GM19467 (cell line): Measurements from ENCODE around the gene PPP1R9A.

Experiments
- ATAC-seq: cut with Tn5 transposase; IDR thresholded peaks from one replicate; pipeline ENCODE4 v1.9.1; 2021; ENCODE audit warnings: mild to moderate bottlenecking, moderate library complexity; ENCODE audit not compliant: unreplicated experiment

The PPP1R9A gene

DNA sequence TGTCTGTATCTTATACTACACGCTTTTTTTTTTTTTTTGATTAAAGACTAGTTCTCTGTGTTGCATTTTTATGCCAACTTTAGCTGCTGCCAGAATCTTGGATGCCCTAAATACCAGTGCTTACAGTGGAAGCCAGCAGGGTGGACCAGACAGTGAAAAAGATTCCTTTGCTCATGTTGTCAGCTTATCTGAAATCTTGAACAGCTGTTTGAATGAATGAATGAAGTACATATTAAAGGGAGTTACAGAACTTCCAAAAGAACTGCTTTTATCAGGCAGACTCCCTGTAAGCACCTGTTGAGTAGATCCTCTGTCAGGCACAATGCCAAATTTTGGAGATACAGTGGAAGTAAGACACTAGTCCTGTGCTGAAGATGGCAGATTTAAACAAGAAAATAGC, 184.9 kb downstream of the PPP1R9A start:
- no peak for ATAC-seq

DNA sequence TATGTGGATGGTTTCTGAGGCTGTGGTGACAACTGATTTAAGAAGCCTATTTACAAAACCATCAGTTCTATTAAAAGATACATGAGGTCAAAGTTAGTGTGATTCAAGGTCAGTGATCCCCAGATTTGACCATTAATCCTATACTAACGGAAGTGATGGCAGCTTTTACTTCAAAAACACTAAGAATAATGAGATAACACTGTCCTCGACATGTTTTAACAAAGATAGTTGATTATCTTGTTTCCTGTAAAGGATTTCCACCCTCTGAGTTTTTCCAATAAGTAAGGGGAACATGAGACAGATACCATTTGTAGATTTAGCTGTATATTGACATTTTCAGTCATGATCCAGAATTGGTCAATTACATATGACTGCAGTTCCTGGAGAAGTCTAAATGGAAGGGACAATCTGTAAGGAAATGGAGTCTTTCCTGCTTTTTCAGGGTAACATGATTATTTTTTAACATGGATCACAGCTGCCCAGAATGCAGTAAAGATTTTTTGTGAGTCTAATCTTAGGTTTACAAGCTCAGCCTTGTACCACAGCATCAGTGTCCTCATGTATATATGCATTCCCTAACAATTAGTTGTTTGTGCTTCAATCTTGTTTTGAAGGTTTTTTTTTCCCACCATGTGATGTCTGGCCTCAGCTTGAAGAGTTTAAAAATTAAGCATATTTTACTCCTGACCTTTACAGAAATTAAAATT, 188.0 kb downstream of the PPP1R9A start:
- no peak for ATAC-seq

DNA sequence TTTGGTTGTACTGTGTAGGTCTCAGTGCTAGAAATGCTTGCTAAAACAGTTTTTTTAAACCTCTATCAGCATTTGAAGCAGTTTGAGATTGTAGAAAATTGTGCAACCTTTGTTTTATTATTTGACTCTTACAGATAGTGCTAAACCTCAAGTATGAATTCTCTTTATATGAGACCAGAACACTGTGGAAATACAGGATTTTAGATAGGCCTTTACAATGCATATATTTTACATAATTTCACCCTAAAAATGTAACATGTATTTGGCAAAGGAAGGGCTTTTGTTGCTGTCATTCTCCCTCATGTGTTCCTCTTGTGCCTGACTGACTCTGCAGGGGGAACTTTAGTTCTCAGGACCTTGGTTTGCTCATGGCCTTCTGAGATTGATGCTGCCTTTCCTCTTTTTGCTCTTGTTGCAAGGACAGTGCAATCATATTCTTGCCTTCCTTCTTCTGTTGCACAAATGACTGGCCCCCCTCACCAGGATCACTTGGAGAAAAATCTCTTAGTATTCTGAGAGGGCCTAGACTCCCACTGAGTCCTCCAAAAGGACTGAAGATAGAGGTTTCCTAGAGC, 188.7 kb downstream of the PPP1R9A start:
- no peak for ATAC-seq

DNA sequence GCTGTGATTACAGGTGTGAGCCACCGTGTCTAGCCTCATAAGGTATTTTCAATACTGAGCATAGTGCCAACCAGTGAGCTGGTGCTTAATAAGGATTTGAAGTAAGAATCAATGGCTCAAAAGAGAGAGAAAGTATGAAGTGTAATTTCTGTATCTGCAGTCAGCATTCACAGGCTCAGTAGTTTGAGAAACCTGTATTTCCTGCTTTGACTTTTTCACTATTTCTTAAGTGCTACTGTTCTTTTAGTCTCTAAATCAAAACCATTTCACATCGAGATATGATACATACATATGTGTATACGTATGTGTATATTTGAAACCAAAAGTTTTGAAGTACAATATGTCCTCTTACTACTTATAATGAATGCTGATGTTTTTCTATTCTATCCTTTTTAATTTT, 189.9 kb downstream of the PPP1R9A start:
- ATAC-seq, result no peak

DNA sequence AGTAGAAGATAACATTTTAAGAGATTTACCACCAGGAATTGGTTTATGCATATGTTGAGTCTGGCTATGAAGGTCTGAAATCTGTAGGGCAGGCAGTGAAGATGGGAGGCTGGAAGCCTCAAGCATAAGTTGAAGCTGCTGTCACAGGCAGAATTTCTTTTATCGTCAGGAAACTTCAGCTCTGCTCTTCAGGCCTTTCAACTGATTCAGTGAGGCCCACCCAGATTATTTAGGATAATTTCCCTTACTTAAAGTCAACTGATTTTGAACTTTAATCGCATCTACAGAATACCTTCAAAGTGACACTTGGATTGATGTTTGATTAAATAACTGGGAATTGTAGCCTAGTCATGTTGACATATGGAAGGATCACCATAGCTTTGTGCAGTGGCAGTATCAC, 190.5 kb downstream of the PPP1R9A start:
- no peak for ATAC-seq

DNA sequence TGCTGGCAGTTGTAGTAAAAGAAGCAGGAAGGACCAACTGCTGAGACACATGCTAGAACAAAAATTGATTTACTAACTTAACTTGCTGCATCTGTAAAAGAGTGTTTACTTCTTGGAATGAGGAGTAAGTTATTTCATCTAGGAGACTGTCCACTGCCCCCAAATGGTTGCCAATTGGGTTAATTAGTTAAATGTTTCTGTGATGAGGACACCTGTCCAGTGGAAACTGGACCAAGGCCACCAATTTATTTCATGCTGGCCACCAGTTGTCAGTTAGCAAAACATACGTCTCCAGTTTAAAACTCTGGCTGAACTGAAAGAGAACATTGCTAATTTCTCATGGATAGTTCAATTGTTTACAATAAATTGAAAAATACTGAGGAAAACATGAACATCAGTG, 191.7 kb downstream of the PPP1R9A start:
- no peak for ATAC-seq

DNA sequence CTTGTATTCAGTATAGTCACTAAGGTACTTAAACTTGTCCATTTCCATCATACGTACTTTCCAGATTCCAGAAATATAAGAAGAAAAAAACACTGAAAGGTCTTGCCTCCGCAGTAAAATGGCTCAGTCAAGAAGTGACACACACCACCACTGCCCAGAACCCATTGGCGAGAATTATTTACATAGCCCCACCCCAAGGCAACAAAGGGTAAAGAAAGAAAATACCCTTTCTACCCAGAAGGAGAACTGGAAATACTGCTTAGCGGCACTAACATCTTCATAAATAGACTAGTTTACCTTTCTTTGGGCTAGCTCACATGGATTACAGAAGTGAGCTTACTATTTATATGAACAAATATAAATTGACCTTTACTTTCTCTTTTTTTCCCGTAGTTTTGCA, 194.0 kb downstream of the PPP1R9A start:
- no peak for ATAC-seq

DNA sequence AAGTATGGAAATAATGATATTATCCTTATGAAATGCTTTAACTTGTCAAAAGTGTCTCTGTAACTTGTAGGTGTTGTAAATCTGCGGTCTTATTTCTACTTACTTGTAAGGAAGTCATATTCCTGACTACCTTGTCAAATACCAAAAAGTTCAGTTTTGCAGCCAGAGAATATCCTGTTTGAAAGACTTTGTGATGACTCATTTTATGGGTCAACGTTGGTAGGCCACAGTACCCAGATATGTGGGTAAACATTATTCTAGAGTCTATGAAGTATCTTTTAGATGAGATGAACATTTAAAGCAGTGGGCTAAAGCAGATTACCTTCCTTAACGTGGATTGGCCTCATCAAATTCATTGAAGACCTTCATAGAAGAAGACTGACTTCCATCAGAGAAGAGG, 195.3 kb downstream of the PPP1R9A start:
- no peak for ATAC-seq

DNA sequence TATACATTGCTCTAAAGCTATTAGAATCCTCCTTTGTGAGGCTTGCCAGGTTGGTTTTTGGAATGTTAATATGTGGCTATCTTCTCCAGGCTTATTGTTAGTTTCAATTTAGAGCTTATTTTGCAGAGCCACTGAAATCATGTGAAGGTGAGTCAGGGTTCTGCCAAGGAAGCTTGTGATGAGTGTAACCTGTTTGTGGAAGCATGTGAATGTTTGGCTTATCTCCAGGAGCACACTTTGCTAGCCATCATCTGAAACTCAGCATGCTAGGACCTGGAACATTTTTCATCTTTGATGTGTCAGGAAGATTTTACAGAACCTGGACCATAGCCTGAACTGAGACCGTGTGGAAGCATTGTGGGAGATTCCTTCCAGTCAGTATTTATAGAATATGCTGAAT, 197.3 kb downstream of the PPP1R9A start:
- no peak for ATAC-seq

DNA sequence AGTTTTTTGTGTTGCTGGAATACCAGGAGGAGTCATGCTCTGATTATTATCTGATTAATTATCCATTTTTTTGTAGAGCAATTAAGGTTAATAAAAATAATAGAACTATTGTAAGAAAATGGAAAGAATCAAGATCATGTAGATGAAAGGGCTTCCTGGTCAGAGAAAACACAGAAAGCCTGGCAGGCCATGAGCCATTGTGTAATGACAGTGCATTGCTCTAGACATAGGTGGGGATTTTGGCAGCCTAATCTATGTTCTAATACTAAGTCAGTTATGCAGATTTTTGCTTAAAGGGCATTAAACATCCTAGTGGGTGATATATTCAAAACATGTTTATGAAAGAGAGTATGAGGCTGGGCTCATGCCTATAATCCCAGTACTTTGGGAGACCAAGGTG, 198.2 kb downstream of the PPP1R9A start:
- ATAC-seq, result no peak

DNA sequence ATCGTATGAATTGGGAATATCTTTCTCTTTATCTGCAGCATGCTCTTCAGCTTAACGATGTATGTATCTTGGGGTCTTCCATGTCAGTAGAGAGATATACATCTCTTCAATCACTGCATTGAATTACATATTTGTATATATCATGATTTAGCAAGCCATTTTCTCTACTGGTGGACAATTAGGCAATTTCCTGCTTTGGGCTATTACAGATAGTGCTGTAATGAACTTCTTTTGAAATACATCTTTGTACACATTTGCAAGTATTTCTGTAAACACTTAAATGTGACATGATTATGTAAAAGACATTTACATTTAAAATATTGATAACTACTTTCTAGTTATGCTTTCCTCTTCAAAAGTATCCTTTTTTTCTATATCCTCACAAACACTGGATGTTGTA, 199.0 kb downstream of the PPP1R9A start:
- no peak for ATAC-seq

DNA sequence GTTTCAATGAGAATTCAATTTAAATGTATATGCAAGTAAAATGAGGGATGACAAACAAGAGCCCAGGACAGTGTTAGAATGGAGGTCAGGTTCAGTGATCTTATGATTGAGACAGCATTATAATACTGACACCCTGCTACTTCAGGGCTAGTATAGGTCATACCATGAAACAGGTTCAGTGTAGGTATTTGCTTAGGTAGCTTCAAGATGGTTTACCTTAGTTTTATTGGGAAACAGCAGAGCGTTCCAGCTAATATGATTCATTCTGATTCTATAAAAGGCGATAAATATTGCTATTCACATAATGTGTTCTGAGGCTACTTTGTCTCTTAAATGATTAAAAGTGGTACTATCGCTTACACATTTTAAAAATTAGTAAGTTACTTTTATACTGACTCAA, 203.3 kb downstream of the PPP1R9A start:
- ATAC-seq, result no peak

DNA sequence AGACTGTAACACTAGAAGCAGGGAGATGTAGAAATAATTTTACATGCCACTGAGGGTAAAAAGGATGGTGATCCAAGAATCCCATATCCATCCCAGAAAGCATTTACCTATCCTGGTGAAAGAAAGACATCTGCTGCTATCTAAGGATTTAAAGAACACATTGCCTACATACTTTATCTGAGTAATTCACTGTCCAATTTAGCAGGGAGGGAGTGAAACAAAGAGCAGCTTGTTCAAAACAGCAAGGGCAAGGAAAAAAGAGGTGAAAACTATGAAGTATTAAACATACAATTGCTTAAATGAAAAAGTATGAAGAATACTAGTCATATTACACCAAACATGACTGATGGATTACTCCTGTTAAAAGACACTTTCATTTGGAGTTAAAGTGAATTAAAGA, 206.2 kb downstream of the PPP1R9A start:
- ATAC-seq, result no peak

DNA sequence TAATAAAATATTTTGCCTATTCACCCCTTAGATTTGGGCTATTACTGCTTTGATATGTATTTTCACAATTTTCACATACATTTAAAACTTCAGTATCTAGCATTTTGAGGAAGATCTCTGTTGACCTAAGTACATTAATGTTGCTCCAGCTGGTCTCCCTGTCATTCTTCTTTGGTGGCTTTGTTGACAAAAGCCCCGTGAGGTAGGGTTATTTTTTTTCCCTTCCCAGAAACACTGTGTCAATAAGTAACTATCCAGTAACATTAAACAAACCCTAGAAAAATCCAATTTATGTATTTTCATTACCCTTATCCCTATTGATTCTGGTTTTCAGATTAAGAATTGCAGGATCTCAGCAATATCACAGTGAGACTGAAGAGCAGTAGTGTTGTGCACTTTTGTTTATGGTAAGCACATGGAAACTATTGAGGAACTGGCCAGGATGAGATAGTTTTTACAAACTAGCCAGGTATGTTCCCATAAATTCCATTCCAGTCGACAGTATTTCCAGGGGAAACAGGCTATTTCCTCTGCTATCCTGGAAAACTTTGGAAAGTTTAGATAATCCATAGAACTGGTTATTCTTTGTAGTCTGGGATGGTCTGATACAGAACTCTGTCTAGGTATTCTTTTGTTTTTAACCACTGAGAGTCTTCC, 218.8 kb downstream of the PPP1R9A start:
- ATAC-seq, result no peak

DNA sequence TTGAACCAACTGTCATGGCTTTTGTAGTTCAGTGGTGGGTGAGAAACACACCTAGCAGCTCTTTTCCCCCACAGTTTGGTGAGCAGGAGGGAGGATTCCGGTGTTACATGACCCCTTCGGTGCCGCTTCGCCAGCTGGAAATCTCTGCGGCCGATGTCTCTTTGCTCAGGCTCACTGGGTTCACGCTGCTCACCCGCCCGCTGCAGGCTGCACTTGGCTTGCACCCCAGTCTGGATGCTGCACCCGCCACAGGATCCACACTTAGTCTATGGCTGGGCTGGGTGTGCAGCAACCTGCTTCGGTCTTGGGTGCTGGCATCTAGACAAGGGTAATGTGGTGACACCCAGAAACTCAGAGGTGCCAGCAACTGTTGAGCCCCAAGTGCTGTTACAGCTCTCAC, 225.1 kb downstream of the PPP1R9A start:
- ATAC-seq, result no peak

DNA sequence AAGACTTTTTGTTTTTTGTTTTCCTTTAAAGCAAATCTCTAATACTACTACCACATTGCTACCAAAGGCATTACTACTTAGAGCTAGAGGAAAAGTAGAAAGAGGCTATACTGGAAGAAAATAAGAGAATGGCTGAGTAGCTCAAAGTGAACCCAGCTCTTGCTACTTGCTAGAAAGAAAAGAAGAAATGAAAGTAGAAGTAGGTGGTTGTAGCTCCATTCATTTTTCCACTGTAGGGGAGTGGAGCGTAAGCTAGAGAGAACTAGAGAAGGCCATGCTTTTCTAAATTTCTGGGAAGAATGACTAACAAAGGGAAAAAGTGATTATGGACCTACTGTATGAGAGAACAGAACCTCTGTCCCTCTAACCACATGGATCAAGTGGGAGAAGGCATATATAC, 232.5 kb downstream of the PPP1R9A start:
- no peak for ATAC-seq

DNA sequence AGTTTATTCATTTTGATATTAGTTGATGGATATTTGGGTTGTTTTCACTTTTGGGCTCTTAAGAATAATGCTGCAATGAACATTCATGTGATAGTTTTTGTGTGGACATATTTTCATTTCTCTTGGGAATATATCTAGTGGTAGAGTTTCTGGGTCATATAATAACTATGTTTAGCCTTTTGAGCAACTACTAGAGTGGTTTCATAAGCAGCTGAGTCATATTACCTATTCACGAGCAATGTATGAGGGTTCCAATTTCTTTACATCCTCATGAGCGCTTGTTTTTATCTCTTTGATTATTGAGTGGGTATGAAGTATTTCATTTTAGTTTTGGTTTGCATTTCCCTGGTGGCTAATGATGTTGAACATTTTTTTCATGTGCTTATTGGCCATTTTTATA, 234.4 kb downstream of the PPP1R9A start:
- ATAC-seq, result no peak

DNA sequence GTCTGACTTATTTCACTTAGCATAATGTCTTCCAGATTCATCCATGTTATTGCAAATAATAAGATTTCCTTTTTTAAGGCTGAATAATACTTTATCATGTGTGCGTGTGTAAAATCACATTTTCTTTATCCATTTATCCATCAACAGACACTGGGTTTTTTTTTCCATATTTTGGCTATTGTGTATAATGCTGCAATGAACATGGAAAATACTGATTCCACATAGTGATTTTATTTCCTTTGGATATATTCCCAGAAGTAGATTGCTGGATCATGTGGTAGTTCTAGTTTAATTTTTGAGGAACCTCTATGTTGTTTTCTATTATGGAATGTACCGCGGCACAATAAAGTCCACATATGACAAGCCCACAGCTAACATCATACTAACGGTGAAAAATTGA, 236.9 kb downstream of the PPP1R9A start:
- ATAC-seq, result no peak

DNA sequence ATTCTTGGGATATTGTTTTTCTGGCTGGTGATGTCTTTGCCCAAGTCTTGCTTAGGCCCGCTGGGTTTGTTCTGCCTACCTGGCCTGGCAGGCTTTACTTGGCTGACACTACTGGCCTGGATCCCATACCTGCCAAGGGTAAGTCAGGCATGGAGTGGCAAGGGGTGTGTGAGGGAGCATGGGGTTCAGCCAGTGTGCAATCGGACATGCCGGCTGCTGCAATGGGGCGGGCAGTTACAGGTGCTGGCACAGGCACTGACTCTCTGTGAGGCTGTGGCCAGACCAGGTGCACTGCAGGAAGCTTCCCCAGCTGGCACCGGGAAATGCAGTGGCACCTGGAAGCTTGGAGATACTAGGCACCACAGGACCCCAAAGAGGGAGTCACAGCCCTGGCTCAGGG, 248.6 kb downstream of the PPP1R9A start:
- ATAC-seq, result no peak

DNA sequence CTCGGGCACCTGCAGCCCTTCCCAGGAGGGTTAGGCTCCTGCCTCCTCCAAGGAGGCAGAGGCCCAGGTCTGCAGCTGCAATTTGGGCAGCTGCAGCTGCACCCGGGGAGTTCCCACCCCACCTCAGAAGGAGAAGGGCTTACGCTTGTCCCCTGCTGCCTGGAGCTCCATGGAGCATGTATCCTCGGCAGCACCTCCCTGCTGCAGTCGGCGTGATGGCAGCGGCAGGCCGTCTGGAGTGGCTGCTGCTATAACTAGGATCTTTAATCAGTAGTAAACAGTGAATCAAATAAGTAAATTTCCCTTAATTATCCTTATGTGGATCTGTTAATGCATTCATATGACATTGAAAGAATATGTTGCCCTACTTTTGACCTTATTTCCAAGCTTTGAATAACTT, 250.0 kb downstream of the PPP1R9A start:
- ATAC-seq, result no peak

DNA sequence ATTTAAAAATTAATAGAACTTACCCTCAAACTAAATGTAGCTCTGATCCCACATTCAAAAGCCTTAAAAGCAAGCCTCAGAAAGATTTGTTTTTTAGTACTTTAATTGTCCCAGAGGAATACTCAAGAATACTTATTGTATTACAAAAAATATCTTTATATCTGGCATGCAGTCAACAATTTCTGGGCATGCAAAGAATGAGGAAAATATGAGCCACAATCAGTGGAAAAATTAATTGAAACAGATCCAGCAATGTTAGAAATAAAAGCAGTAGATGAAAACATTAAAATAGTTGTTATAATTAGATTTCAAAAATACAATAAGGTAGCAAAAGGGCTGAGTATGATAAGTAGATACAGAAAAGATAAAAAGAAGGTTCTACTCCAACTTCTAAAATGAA, 262.3 kb downstream of the PPP1R9A start:
- ATAC-seq, result no peak

DNA sequence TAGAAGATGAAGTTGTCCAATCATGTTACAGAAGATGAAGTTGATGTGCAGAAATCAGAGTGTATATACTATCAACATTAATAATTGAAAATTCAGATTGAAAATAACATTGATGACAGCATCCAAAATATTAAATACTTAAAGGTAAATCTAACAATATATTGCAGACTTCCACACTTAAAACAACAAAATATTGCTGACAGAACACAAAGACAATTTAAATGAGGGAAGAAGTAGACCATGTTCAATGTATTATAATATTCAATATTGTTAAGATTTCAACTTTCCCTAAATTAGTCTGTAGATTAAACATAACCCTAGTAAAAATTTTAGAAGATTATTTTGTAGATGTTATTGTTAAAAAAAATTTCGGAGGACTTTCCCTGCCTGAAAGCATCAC, 265.0 kb downstream of the PPP1R9A start:
- no peak for ATAC-seq

DNA sequence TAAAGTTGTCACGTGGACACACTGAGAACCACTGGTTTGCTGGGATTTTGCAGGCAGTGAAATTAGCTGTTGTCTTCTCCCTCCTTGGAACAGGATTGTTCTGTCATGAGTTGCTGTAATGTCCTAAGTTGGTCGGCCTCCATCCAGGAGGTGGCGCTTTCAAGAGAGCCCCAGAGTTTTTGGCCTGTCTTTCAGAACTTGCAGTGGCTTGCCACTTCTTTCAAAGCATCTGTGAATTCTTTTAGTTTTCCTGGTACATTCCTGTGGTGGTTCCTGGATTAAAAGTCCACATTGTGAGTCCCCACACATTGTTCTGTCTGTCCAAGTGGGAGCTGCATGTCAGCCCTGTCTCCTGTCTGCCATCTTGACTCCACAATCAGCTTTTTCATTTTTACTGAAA, 283.1 kb downstream of the PPP1R9A start:
- ATAC-seq, result no peak
